OCI-LY1 (cell line): ENCODE measurements around the gene ATP8B1.

Experiments
- CTCF ChIP-seq: fragments of 200-600 bp; sonication (generic), shearing (Covaris generic); IDR thresholded peaks from 2 replicates; pipeline ENCODE4 v1.5.1; 2017; ENCODE audit warnings: mild to moderate bottlenecking, antibody characterized with exemption, low read length, moderate library complexity, mixed read lengths
- EZH2 ChIP-seq: fragments of 200-600 bp; sonication (generic), shearing (Covaris generic); IDR thresholded peaks from 2 replicates; pipeline ENCODE4 v1.8.0; 2017; ENCODE audit warnings: borderline replicate concordance, mixed run types, mild to moderate bottlenecking, antibody characterized with exemption, low read length, moderate library complexity, mixed read lengths

DNA sequence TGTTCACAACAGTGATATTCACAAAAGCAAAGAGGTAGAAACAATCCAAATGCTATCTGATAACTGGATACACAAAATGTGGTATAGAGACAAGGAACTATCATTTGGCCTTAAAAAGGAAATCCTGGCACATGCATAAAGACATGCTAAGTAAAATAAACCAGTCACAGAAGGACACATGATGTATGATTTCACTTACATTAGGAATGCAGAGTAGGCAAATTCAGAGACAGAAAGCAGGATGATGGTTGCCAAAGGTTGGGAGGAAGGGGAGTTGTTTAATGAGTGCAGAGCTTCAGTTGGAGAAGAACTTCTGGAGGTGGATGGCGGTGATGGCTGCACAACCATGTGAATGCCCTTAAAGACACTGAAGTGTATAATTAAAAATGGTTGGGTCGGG lies 38.1 kb downstream of the ATP8B1 start:
- TF ChIP-seq CTCF (no peak), EZH2 (no peak)
